HFF-Myc (cell line): ENCODE data around the gene GRK3.

Experiments used
- DNase-seq: peaks from one replicate; pipeline ENCODE4 v3.0.0-alpha.2; 2011; ENCODE audit warnings: low read depth; ENCODE audit errors: extremely low read depth
- H3K4me3 ChIP-seq: replicated peaks from 2 replicates; pipeline ENCODE4 v1.5.1; 2011; ENCODE audit warnings: low read depth, mild to moderate bottlenecking, control low read depth, low read length
- TF ChIP-seq, protein P1 (sequence below): IDR thresholded peaks from 2 replicates; pipeline ENCODE4 v1.5.1; 2012; ENCODE audit warnings: mild to moderate bottlenecking, low read depth, low read length, control low read depth; ENCODE audit errors: missing control alignments

Gene GRK3

DNA sequence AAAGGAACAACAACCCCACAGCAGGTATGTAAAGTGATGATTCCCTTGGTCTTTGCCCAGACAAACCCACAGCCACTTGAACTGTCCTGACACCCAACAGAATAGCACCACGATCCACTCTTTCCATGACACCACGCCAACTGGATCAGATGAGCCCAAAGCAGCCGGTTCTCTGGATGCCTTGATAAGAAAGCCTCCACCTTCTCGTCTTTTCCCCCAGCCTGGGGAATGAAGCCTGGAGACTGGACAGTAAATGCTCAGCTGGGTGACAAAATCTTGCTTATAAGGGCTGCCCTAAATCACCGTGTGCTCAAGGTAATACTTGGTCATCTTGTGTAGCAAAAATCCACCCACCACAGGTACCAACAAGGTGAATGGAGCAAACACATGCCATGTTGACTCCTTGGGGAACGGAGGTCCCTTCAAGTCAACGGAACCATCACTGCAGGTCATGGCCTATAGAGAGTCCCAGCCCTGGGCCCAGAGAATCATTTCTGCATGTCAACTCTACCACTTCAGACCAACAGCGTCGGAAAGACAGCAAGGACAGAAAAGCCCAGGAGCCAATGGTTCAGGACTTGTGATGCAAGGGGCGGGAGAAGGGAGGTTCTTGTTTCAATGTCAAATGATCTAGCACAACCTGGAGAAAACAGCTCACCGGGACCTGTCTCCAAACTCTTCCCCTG, 175.3 kb downstream of the GRK3 start:
- H3K4me3 ChIP-seq = no peak overlapping the region
- TF ChIP-seq, protein P1, sequence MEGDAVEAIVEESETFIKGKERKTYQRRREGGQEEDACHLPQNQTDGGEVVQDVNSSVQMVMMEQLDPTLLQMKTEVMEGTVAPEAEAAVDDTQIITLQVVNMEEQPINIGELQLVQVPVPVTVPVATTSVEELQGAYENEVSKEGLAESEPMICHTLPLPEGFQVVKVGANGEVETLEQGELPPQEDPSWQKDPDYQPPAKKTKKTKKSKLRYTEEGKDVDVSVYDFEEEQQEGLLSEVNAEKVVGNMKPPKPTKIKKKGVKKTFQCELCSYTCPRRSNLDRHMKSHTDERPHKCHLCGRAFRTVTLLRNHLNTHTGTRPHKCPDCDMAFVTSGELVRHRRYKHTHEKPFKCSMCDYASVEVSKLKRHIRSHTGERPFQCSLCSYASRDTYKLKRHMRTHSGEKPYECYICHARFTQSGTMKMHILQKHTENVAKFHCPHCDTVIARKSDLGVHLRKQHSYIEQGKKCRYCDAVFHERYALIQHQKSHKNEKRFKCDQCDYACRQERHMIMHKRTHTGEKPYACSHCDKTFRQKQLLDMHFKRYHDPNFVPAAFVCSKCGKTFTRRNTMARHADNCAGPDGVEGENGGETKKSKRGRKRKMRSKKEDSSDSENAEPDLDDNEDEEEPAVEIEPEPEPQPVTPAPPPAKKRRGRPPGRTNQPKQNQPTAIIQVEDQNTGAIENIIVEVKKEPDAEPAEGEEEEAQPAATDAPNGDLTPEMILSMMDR = no peak
- DNase-seq = no peak

- H3K4me3 ChIP-seq = no peak within 1 kb of the TSS
- no peak for DNase-seq
- TF ChIP-seq, protein P1 = no peak
Observed at GRCh38 chr22:25741692-25742626, 177.5 kb downstream of the GRK3 start, which contains the start of gene MYO18B. MYO18B (plus strand) TSS chr22:25742188; CDS start chr22:25761093, 18,905 bp downstream.

DNA sequence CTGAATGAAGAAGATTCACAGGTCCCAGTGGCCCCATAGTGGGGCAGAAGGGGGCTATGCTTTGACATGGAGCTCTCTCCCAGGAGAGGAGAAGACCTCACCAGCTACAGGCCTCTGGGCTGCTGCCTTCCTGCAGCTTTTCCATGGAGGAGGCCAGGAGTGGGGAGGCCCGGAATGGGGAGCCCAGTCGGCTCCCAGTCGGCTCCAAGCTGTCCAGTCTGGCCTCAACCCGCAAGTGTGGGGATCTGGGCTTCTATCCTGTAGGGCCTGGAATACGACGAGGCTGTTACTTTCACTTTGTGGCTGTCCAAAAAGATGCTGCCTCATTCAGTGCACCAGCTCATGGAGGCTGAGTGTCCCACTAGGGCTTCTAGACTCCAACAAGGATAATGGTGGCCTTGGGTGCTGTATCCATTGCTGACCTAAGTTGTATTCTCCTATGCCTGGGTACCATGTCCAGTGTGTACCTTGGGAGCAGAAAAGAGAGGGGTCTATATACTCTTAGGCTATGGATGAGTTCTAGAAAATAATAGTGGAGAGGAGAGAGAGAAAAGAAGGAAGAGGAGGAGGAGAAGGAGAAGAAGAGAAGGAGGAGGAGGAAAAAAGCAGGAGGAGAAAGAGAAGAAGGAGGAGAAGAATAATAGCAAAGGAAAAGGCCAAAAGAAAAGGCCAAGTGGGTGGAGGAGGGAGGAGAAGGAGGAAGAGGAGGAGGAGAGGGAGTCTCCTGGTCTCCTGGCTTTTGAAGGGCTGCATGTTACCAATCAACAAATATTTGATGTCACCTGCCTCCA, 178.6 kb downstream of the GRK3 start:
- TF ChIP-seq, protein P1 = no peak
- H3K4me3 ChIP-seq = no peak overlapping the region
- DNase-seq = no peak

DNA sequence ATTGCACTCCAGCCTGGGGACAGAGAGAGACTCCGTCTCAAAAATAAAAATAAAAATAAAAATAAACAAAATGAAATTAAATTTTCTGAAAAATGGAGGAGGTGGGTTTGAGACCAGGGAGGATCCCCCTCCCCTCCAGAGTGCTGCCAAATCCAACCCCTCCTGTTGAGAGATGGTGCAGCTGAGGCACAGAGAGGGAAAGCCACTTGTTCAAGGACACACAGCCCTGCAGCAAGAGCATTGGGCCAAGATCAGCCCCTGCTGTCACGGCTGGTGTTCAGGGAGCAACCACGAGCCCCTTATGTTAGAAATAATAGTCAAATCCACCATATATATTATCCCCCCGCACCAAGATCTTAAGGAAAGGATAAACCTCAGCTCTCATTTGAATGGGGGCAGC, 180.2 kb downstream of the GRK3 start:
- TF ChIP-seq, protein P1 = no peak
- no peak for DNase-seq
- no peak overlapping the region for H3K4me3 ChIP-seq

GRCh38 chr22:25745341-25746011, 181.0 kb downstream of the GRK3 start:
- no peak overlapping the region for H3K4me3 ChIP-seq
- TF ChIP-seq, protein P1 = no peak
- DNase-seq = no peak

DNA sequence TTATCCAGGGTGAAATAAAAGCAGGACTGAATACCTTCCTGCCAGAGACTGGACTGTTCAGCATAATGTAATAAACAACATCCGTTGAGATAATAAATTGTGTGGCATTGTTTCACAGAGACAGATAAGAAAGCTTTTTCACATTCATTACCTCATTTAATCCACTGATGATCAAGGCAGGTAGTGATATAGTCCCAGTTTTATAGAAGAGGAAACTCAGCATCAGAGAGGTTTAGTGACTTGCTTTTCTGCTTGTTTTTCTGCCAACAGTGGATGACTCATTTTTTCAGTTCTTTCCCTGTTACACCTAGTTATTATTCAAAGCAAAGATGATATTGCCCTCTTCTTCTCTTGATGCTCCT, 181.5 kb downstream of the GRK3 start:
- no peak for DNase-seq
- no peak overlapping the region for H3K4me3 ChIP-seq
- TF ChIP-seq, protein P1 = no peak
